ENCODE data around the gene DENND1A. TPM values are rescaled to one million over a fixed set of nuclear protein-coding genes. Genes with fewer than 3 reads are reported as not detected.

DENND1A gene
- total RNA-seq, 1 donor from 2014 or later = 26.1 TPM

DNA sequence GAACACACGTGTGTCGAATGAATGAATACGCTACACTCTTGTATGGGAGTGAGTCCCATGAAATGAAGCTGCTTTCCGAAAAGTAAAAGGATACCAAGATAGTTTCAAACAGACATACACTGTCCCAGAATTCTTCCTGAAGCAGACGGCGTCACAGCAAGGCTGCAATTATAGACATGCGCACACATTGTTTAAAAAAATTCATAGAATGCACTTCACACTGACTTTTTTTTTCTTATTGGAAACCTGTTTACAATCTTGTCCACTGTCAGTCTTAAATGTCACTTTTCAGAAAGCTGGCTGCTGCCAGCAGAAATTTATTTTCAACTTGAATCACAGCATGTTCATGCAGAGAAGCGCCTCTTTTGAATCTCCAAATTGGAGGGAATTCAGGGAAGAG lies 449.1 kb downstream of the DENND1A start:
- intact Hi-C loops (cut with DNase I) = no loop called here
- no peak for ATAC-seq

DNA sequence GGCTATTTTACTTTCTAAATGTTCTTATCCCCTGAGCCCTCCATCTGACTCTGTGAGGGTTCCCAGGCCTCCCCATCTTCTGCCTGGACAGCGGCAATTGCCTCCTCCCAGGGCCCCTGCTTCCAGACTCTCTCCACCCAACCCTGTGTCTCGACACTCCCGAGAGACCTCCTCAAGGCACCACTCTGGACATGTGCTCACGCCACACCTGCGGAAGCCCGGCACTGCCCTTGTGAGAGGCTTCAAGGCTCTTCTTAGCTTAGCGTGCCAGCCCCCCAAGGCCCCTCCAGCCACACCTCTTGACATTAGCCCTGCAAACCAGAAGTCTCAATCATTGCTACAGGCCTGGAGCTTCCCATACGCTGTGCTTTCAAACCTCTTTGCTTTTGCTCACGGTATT lies 449.8 kb downstream of the DENND1A start:
- intact Hi-C loops (cut with DNase I) = no loop called here
- ATAC-seq (no peak), DNase-seq (ENCODE audit: low spot score) (no peak)

More for the DNA sequence above, 449.1 kb downstream of the DENND1A start:
- no peak for DNase-seq (ENCODE audit: low spot score)

DNA sequence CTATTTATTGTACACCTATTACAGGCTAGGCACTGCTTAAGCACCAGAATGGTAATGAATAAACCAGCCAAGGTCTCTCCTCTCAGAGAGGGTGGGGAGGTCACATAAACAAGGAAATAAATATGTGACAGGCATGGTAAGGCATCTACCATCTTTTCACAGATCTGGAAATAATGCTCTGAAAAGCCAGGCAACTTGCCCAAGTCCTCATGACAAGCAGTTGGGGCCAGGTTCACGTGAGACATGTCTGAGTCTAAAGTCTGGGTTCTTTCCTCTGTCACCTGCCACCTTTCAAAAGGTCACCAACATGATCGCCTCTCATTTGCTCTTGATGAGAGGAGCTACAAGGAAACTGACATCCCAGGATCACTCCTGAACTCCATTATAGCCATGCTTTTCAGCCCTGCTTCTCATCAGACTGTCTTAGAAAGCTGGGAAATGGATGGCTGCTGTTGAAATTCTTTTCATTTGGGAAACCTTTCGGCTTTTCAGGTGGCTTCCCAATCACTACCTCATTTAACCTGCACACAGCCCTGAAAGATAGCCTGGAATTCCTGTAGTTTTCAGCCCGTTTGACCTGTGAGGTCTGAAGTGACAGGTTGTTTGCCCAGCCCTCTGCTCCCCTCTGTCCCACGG lies 450.8 kb downstream of the DENND1A start:
- no peak for ATAC-seq
- no peak for DNase-seq (ENCODE audit: low spot score)
- intact Hi-C loops (cut with DNase I) = no loop called here

DNA sequence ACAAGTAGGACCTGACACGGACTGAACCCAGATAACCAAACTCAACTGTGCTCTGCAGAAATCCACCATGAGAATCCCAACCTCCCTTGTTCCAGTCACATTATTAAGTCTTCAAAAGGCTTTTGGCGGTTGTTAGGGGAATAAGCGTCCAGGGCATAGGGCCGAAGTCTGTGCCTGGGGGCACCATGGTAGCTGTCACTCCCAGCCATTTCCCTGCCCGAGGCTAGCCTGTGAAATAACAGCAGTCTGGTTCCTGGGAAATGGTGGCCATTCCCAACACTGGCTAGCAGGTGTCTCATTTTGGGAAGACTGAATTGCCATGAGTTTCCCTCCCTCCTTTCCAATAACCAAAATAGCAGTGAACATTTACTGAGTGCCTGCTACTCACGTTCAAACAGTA lies 451.8 kb downstream of the DENND1A start:
- DNase-seq (ENCODE audit: low spot score) = no peak
- ATAC-seq = no peak
- intact Hi-C loops (cut with DNase I) = no loop called here

DNA sequence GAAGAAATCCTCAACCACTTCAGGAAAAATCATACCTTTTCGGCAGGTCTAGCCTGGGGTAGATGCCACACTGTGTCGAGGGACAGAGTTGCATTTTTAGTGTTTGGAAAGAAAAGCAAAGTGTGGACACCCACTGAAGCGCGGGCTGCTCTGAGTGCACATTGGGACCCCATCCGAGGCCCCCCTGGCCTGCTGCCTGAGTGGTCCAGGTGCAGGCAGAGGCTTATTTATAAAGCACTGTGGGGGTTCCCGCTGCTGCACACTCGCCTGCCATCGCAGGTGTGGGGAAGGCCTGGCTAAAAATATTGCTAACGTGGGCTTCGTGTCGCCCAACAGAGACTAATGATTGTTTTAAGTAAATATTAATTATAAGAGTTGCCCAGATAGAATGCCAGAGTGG lies 454.5 kb downstream of the DENND1A start:
- ATAC-seq (no peak), DNase-seq (ENCODE audit: low spot score) (no peak)
- intact Hi-C loops (cut with DNase I) = no loop called here

DNA sequence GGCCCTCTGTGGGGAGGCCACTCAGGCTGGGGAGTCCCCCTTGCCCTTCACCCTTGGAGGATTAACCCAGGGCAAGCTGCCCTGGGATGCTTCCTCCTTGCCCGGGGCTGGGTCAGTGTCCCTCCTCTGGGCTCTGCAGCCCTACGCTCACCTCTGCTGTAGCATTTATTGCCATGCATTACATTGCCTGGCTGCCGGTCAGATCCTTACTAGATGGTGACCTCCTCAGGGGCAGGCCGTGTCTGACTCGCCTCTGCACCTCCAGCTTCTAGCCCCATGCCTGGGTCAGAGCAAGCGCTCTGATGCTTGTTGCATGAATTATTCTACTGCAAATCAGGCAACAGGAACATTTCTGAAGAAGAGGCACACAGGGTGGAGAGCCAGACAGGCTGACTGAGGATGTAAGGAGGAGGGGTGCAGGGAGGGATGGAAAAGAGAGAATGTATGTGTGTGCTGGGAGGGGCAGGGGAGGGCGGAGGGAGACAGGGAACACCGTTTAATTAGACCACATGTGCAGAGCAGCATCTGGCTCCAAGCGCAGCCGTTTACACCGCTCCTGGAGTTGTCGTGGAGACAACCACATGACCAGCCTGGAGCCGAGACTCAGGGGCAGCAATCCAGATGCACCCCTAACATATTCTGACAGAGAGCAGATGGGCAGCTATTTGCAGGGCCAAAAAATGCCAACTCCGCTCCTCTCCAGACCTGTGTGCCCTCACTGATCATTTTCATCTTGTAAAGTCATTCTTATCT lies 456.9 kb downstream of the DENND1A start:
- ATAC-seq = no peak
- DNase-seq (ENCODE audit: low spot score) = no peak

DNA sequence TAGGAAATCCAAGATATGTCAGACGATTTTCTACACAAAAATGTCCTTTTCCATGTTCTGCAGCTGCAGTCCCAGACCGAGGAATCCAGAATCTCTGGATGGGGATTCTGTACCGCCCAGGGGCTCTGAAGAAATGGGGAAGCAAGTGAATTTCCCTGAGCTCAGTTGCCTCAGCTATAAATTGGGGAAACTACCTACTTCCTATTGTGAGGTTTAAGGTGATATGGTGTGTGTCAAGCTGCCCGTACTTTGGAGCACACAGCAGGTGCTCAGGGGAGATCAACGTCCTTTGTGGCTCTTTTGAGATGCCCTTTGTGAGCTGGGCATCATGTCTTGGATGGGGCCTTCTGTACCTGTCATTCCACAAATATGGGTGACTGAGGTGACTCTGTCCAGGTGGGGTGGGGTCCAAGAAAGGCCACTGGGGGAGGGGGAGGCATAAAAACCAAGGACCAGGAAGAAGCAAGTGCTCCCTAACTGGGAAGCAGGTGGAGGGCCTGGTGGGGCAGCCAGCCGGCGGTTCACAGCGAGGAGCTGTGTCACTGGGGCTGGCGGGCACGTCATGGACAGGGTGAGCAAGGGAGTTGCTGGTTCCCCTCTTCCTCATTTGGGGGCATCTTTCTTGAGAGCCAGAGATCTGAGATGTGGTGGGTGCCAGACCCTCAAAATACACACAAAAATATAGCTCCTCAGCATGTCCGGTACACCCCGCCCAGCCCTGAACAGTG lies 457.9 kb downstream of the DENND1A start:
- no peak for DNase-seq (ENCODE audit: low spot score)
- intact Hi-C loops (cut with DNase I) = no loop called here
- ATAC-seq = no peak

More for the DNA sequence above, 456.9 kb downstream of the DENND1A start:
- intact Hi-C loops (cut with DNase I) = no loop called here

DNA sequence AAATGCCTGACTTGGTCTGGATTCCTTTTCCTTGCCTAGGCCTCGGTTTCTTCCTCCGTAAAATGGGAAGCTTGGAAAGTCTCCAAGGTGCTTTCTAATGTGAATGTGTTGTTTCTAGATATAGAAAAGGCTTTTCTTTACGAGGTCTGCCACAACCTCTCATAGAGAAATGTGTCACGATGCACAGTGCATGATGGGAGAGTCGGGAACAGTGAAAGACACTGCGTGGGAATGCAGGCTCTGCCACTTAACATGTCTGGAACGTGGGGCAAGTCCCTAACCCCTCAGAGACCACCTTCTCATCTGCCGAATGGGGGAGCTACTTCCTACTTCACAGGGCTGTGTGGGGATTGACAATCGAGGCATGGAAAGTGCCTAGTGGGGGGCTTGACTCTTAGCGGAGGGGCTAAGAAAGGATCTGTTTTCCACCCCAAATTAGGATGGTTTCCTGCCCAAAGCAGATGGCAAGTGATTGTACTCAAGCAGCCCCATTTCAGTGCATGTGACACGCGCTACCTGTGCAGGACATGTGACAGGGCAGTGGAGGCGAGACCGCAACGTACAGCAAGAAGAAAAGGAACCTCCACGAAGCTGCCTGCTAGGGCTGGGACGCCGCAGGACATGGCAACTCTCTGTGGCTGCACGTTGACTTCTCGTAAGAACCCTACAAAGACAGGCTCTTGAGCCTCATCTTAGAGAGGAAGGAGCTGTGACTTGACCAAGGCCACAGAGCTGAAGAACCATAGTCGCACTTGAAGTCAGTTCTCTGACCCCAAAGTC lies 458.7 kb downstream of the DENND1A start:
- no peak for ATAC-seq
- no peak for DNase-seq (ENCODE audit: low spot score)
- intact Hi-C loops (cut with DNase I) = no loop called here

DNA sequence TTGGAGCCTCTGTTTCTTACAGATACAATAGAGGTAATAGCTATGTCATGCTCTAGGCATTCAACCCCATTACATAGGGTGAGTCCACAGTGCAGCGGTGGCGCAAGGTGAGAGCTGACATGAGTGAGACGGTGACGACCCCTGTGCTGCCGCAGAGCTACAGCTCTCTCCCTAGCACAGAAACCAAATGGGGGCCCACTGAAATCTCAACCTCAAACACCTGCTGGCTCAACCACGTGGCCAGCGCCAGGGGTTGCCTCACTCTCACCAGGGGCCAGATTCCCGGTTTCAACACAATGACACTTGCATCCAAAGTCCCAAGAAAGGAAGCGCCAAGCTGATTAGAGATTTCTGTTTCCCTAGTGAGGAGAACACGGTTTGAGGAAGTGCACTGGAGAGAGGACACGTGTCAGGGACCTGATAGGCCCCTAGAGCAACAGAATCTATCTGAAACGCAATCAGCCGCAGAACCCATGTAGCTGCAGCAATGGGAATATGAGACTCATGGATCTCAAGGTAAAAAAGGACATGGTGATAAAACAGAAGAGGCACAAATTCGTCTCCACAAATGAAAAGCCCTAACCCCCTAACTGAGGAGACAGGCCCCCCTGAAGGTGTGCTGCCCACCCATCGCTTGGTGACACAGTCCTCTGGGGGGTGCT lies 459.7 kb downstream of the DENND1A start:
- intact Hi-C loops (cut with DNase I) = no loop called here
- DNase-seq (ENCODE audit: low spot score) = no peak
- ATAC-seq = no peak

DNA sequence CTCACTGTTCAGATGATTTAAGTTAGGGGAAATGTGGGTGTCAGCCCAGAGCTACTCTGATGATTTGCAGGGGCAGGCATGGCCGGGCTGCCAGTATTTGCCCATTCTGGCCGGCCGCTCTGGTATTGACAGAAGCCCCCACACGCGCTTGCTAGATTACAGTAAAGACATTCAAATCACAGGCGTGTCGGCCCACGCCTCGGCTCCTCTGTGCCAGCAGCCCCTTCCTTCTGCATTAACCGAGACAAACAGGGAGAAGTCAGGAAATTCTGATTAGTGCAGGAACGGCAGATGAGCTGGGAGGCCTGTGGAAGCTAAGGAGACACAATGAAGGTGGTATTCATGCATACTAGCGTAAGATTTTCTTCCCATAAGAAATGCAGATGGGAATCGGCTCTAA lies 460.6 kb downstream of the DENND1A start:
- no peak for ATAC-seq
- intact Hi-C loops (cut with DNase I) = no loop called here
- no peak for DNase-seq (ENCODE audit: low spot score)

DNA sequence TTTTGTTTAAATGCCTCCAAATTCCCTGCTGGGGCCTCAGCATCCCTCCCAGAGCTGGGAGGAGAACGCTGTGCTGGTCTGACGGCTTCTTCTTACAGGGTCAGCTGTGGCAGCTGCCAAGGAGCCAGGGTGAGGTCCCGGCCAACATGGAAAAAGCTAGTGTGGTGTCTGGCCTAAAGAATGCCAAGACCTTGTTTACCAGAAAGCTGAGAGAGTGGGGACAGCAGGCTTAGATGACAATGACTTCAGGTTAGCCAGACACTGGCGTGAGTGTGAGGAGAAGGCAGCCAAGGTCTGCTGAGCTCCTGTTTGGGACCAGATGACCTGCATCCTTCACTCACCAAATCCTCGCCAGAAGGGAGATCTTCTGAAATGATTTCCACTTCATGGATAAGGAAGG lies 461.4 kb downstream of the DENND1A start:
- intact Hi-C loops (cut with DNase I) = no loop called here
- DNase-seq (ENCODE audit: low spot score) = no peak
- no peak for ATAC-seq

DNA sequence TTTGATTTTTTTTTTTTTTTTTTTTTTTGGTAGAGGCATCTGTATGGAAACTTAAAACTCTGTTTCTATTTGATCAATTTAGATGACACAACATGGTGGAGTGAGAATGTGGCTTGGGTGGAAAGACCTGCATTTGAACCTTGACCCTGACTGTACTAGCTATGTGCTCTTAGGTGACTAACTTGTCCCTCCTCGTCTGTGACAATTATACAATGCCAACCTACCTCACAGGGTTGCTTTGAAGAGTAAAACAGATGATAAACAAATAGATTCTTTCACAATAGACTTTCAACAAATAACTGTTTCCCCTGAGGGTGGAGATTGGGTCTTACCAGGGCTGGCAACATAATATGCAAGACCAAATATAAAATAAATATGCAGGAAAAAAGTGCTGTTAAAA lies 464.6 kb downstream of the DENND1A start:
- ATAC-seq = no peak
- no peak for DNase-seq (ENCODE audit: low spot score)
- intact Hi-C loops (cut with DNase I) = no loop called here

DNA sequence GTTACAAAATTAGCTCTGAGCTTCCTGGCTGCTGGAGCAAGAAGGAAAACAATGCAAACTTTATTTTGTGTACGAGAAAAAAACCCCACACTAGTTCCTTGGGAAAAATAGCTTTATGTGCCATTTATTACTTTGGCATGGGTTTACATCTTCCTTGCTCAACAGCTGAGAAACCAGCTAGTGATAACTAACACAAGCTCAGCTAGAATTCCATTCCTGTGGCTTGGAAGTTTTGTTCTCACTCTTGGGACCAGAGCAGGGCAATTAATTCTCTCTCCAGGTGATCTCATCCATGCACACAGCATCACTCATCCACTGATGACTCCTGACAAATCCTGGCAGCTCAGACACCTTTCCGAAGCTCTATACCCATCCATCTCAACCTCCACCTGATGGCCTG lies 469.8 kb downstream of the DENND1A start:
- ATAC-seq (no peak), DNase-seq (ENCODE audit: low spot score) (peak; percentile 12)
- intact Hi-C loops (cut with DNase I) = no loop called here

DNA sequence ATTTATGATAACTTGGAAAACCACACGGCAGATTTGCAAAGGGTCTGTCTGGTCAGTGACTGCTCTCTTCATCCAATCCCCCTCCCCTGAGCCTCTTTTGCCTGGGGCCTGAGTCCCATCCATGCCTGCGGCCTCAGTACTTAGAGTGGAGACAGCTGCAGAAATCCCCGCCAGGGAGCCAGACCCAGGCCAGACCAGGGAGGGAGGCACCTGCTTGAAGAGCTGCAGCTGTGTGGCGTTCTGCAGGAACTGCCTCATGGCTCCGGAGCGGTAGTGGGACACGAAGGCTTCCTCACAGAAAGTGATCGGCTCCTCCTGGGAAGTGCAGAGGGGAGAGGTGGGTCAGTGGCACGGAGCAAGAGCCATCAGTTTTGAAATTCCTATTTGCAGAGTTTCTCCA lies 472.3 kb downstream of the DENND1A start:
- intact Hi-C loops (cut with DNase I) = no loop called here
- DNase-seq (ENCODE audit: low spot score) (peak; percentile 53), ATAC-seq (no peak)

DNA sequence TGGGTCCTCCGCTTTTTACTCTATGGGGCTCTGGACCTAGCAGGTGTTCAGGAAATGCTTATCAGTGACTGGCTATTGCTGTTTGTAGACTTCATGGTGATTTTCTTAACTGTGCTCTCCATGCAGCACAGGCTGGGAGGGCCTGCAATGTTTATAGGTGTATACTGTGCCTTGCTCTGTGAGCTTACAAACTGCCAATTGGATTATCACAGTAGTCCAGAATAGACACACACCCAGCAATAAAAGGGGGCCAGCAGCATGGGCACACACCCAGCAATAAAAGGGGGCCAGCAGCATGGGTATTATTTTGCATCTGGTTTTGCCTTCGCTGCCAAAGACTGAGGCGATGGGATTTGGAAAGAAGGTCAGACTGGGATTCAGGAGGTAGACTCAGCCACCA lies 473.9 kb downstream of the DENND1A start:
- DNase-seq (ENCODE audit: low spot score) = peak; percentile 28
- no peak for ATAC-seq
- intact Hi-C loops (cut with DNase I) = no loop called here

DNA sequence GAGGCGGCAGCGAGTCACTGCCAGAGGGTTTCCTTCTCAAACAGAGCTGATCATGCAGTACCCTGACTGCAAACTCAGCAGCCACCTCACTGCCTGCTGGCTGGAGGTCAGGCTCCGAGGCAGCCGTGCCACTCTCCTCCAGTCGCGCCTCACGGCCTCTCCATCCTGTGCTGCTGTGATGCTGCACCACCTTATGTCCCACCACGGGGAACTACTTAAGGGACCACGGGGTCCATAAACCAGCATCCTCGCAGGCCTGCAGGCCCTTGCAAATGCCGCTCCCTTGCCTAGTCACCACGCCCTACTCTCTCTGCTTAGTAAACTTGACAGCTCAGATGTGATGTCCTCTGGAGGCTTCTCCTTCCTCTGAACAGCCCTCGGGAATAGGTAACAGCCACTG lies 474.7 kb downstream of the DENND1A start:
- ATAC-seq (no peak), DNase-seq (ENCODE audit: low spot score) (no peak)
- intact Hi-C loops (cut with DNase I) = no loop called here

DNA sequence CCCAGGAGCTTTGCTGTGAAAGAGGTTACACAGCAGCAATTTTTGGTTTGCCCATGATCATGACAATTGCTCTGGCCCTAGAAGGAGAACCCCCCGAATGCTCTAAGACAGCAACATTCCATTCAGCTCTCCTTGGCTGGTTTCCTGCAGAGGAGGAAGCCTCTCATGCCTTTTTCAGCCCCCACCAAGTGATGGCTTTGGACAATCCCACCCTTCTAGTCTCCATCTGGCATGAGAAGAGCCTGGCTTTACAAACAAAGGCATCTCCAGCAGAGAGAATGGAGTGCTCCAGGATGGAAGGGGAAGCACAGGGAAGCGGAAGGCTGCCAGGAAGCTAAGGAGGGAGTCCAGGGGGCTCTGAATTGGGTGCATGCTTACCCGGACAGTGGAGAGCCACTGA lies 475.6 kb downstream of the DENND1A start:
- intact Hi-C loops (cut with DNase I) = no loop called here
- no peak for ATAC-seq
- DNase-seq (ENCODE audit: low spot score) = peak; percentile 31

DNA sequence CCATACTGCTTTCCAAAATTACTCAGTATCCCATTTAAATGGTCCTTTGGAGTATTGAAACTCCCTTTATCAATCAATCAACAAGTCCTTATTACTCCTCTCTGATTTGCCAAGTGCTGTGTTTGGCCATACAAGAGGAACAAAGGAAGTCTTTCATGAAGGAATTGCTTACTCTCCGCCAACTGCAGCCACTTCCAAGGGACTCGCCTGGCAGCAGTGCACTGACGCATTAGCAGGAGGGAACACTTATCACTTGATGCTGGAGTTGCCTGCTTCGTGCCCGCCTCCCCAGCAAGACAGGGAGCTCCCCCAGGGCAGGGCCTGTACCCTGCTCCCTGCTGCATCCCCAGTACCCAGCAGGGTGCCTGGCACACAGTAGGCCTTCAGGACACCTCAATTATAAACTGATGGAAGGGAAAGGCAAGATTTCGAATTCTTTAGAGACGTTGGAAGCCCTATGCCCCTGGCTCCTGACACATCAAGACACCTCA lies 476.1 kb downstream of the DENND1A start:
- intact Hi-C loops (cut with DNase I) = no loop called here
- ATAC-seq (peak; percentile 89), DNase-seq (ENCODE audit: low spot score) (peak; percentile 67)
